ENCODE measurements around the gene VIL1. TPM values are rescaled to one million over a fixed set of nuclear protein-coding genes. Genes with fewer than 3 reads are reported as not detected.
A peak's percentile ranks its signal among the peaks of the same experiment; 100 is the strongest.

VIL1 gene
- total and polyA plus RNA-seq, 2 of the 13 experiments (the other 11 are each of a cell fraction or from before 2014, with no cell fraction given), result 287 to 301 TPM

- TF ChIP-seq PBX3 (CRISPR knock-in tag; IDR thresholded peaks at IDR 0.05; ENCODE audit: borderline replicate concordance) (no peak), BCLAF1 (IDR thresholded peaks at IDR 0.05) (no peak), ZNF274 (CRISPR knock-in tag; IDR thresholded peaks at IDR 0.05) (no peak), ZBTB14 (CRISPR knock-in tag; IDR thresholded peaks at IDR 0.05) (no peak), DZIP1 (CRISPR knock-in tag; IDR thresholded peaks at IDR 0.05) (no peak), CREB3 (CRISPR knock-in tag; IDR thresholded peaks at IDR 0.05) (0 out of 2 replicates have a peak, but pooled peaks have one; percentile 36), FOXO4 (CRISPR knock-in tag; conservative IDR thresholded peaks at IDR 0.05) (0 out of 2 replicates have a peak, but pooled peaks have one; percentile 79), ETV5 (CRISPR knock-in tag; IDR thresholded peaks at IDR 0.05; ENCODE audit: borderline replicate concordance) (peak; percentile 83), HDAC6 (IDR thresholded peaks at IDR 0.05; ENCODE audit: low read depth, low read length) (no peak), LCORL (IDR thresholded peaks at IDR 0.05) (no peak), LCORL (CRISPR knock-in tag; IDR thresholded peaks at IDR 0.05) (no peak), CEBPB (IDR thresholded peaks at IDR 0.05; ENCODE audit: borderline replicate concordance, low read depth, low read length) (peak; percentile 67; the same call in 1 of the 2 replicates), ZKSCAN5 (CRISPR knock-in tag; IDR thresholded peaks at IDR 0.05) (no peak), ZSCAN20 (CRISPR knock-in tag; IDR thresholded peaks at IDR 0.05; ENCODE audit: borderline replicate concordance) (peak; percentile 89; the same call in 1 of the 2 replicates), ZNF24 (IDR thresholded peaks at IDR 0.05) (peak; percentile 34; the same call in 1 of the 2 replicates), EHMT2 (IDR thresholded peaks at IDR 0.05; ENCODE audit: borderline replicate concordance, low read depth, low read length) (no peak)
Observed at GRCh38 chr2:218399391-218400166, 19.3 kb upstream of the VIL1 start, which contains the start of gene CTDSP1 (continued).

Data from HepG2 (cell line).